HUES6 (cell line): ENCODE measurements around the gene CNTN5.

Experiments used
- H3K27ac ChIP-seq: 2 replicates; pipeline ENCODE4 v1.7.0; 2013; ENCODE audit warnings: low read depth, mild to moderate bottlenecking, low read length, inconsistent platforms
- H3K27me3 ChIP-seq: 2 replicates; pipeline ENCODE4 v1.6.1; 2013; ENCODE audit warnings: low read length; ENCODE audit not compliant: control insufficient read depth, insufficient read depth
- H3K36me3 ChIP-seq: 2 replicates; pipeline ENCODE4 v1.6.1; 2013; ENCODE audit warnings: low read length; ENCODE audit not compliant: control insufficient read depth, insufficient read depth
- H3K4me1 ChIP-seq: 2 replicates; pipeline ENCODE4 v1.6.1; 2013; ENCODE audit warnings: low read length; ENCODE audit not compliant: control insufficient read depth, insufficient read depth
- H3K4me3 ChIP-seq: 2 replicates; pipeline ENCODE4 v1.5.1; 2013; ENCODE audit warnings: low read depth, low read length
- H3K9ac ChIP-seq: one replicate; pipeline ENCODE4 v1.6.1; 2013; ENCODE audit warnings: mild to moderate bottlenecking, low read length
- H3K9me3 ChIP-seq: 2 replicates; pipeline ENCODE4 v1.6.1; 2013; ENCODE audit warnings: low read depth, low read length; ENCODE audit not compliant: control insufficient read depth, insufficient read depth

Gene CNTN5

GRCh38 chr11:100185588-100185987 lies 1164.8 kb downstream of the CNTN5 start:
- H3K36me3 ChIP-seq: no peaks in the 10 kb centered on the region
- H3K4me1 ChIP-seq: peaks cover 10% of the 10 kb centered on the region
- no peak overlapping the region for H3K4me3 ChIP-seq
- H3K27me3 ChIP-seq: no peaks in the 10 kb centered on the region
- no peak overlapping the region for H3K27ac ChIP-seq
- H3K9me3 ChIP-seq: 0 out of 2 replicates have a peak, but pooled peaks cover 6% of the 10 kb centered on the region
- no peak overlapping the region for H3K9ac ChIP-seq

GRCh38 chr11:100188137-100188783 lies 1167.5 kb downstream of the CNTN5 start:
- no peak overlapping the region for H3K27ac ChIP-seq
- no peaks in the 10 kb centered on the region for H3K36me3 ChIP-seq
- no peak overlapping the region for H3K9ac ChIP-seq
- H3K4me3 ChIP-seq: no peak overlapping the region
- H3K27me3 ChIP-seq: no peaks in the 10 kb centered on the region
- 0 out of 2 replicates have a peak, but pooled peaks cover 6% of the 10 kb centered on the region for H3K9me3 ChIP-seq
- H3K4me1 ChIP-seq: peaks cover 15% of the 10 kb centered on the region

- H3K4me1 ChIP-seq: peaks cover 15% of the 10 kb centered on the region
Measured at GRCh38 chr11:100190395-100190794, 1169.6 kb downstream of the CNTN5 start.

GRCh38 chr11:100192181-100192580 lies 1171.4 kb downstream of the CNTN5 start:
- Histone ChIP-seq H3K4me1 (peaks cover 15% of the 10 kb centered on the region), H3K9ac (no peak overlapping the region), H3K9me3 (no peaks in the 10 kb centered on the region), H3K4me3 (no peak overlapping the region), H3K27ac (no peak overlapping the region), H3K27me3 (no peaks in the 10 kb centered on the region), H3K36me3 (no peaks in the 10 kb centered on the region)

More at GRCh38 chr11:100190395-100190794, 1169.6 kb downstream of the CNTN5 start:
- Histone ChIP-seq H3K27ac (0 out of 2 replicates have a peak overlapping the region, but pooled peaks have one; percentile 25), H3K27me3 (no peaks in the 10 kb centered on the region), H3K4me3 (no peak overlapping the region), H3K9me3 (0 out of 2 replicates have a peak, but pooled peaks cover under 1% of the 10 kb centered on the region), H3K9ac (no peak overlapping the region), H3K36me3 (no peaks in the 10 kb centered on the region)

GRCh38 chr11:100203789-100204188 lies 1183.0 kb downstream of the CNTN5 start:
- H3K4me1 ChIP-seq: no peaks in the 10 kb centered on the region
- no peaks in the 10 kb centered on the region for H3K27me3 ChIP-seq
- H3K4me3 ChIP-seq: no peak overlapping the region
- H3K27ac ChIP-seq: no peak overlapping the region
- H3K9me3 ChIP-seq: no peaks in the 10 kb centered on the region
- no peaks in the 10 kb centered on the region for H3K36me3 ChIP-seq
- no peak overlapping the region for H3K9ac ChIP-seq

- H3K27ac ChIP-seq: no peak overlapping the region
- no peaks in the 10 kb centered on the region for H3K4me1 ChIP-seq
- H3K36me3 ChIP-seq: no peaks in the 10 kb centered on the region
- H3K4me3 ChIP-seq: no peak overlapping the region
- no peak overlapping the region for H3K9ac ChIP-seq
- no peaks in the 10 kb centered on the region for H3K27me3 ChIP-seq
- H3K9me3 ChIP-seq: no peaks in the 10 kb centered on the region
Measured at GRCh38 chr11:100205926-100206325, 1185.2 kb downstream of the CNTN5 start.

- H3K9ac ChIP-seq: no peak overlapping the region
- H3K27me3 ChIP-seq: no peaks in the 10 kb centered on the region
- no peaks in the 10 kb centered on the region for H3K9me3 ChIP-seq
- no peaks in the 10 kb centered on the region for H3K4me1 ChIP-seq
- no peak overlapping the region for H3K27ac ChIP-seq
- no peak overlapping the region for H3K4me3 ChIP-seq
- no peaks in the 10 kb centered on the region for H3K36me3 ChIP-seq
Measured at GRCh38 chr11:100208207-100208606, 1187.5 kb downstream of the CNTN5 start.

GRCh38 chr11:100214791-100215190 lies 1194.0 kb downstream of the CNTN5 start:
- Histone ChIP-seq H3K4me1 (no peaks in the 10 kb centered on the region), H3K27me3 (no peaks in the 10 kb centered on the region), H3K9ac (no peak overlapping the region), H3K9me3 (no peaks in the 10 kb centered on the region), H3K4me3 (no peak overlapping the region), H3K27ac (no peak overlapping the region), H3K36me3 (no peaks in the 10 kb centered on the region)

GRCh38 chr11:100220801-100221200 lies 1200.1 kb downstream of the CNTN5 start:
- H3K27ac ChIP-seq: no peak overlapping the region
- H3K4me1 ChIP-seq: peaks cover 12% of the 10 kb centered on the region
- H3K27me3 ChIP-seq: no peaks in the 10 kb centered on the region
- no peaks in the 10 kb centered on the region for H3K36me3 ChIP-seq
- no peak overlapping the region for H3K4me3 ChIP-seq
- no peak overlapping the region for H3K9ac ChIP-seq
- H3K9me3 ChIP-seq: no peaks in the 10 kb centered on the region

GRCh38 chr11:100221791-100222190 lies 1201.0 kb downstream of the CNTN5 start:
- no peaks in the 10 kb centered on the region for H3K27me3 ChIP-seq
- H3K36me3 ChIP-seq: no peaks in the 10 kb centered on the region

GRCh38 chr11:100224541-100225034 lies 1203.8 kb downstream of the CNTN5 start:
- H3K9ac ChIP-seq: no peak overlapping the region
- H3K9me3 ChIP-seq: no peaks in the 10 kb centered on the region
- no peaks in the 10 kb centered on the region for H3K36me3 ChIP-seq
- H3K27ac ChIP-seq: no peak overlapping the region
- H3K4me3 ChIP-seq: no peak overlapping the region
- H3K4me1 ChIP-seq: peaks cover 12% of the 10 kb centered on the region
- no peaks in the 10 kb centered on the region for H3K27me3 ChIP-seq

More at GRCh38 chr11:100221791-100222190, 1201.0 kb downstream of the CNTN5 start:
- Histone ChIP-seq H3K4me3 (no peak overlapping the region), H3K9ac (no peak overlapping the region), H3K4me1 (peaks cover 12% of the 10 kb centered on the region), H3K27ac (no peak overlapping the region), H3K9me3 (no peaks in the 10 kb centered on the region)
